Activated naive CD4-positive, alpha-beta T cell treated with anti-CD3 and anti-CD28 coated beads for 36 hours (primary cell): ENCODE results near the gene ZNF740. TPM values are rescaled to one million over a fixed set of nuclear protein-coding genes. Genes with fewer than 3 reads are reported as not detected.

Source experiments
- CTCF ChIA-PET: fragments of 350-600 bp; sonication (Branson Sonifier 250); formaldehyde crosslinking; loops from one replicate; lab custom pipeline; 2021; ENCODE audit warnings: antibody characterized with exemption; lab: Charles Lee
- DNase-seq: peaks from one replicate; pipeline ENCODE4 v3.0.0-alpha.2; 2020
- H3K27ac Mint-ChIP-seq: one replicate; pipeline ENCODE4 v1.8.0; 2021; ENCODE audit warnings: mild to moderate bottlenecking, mixed read lengths
- H3K27me3 Mint-ChIP-seq: one replicate; pipeline ENCODE4 v1.8.0; 2021; ENCODE audit warnings: low read depth, mixed read lengths
- H3K36me3 Mint-ChIP-seq: one replicate; pipeline ENCODE4 v1.8.0; 2021; ENCODE audit warnings: low read depth, mixed read lengths
- H3K4me1 Mint-ChIP-seq: one replicate; pipeline ENCODE4 v1.8.0; 2021; ENCODE audit warnings: low read depth, mixed read lengths
- H3K4me3 Mint-ChIP-seq: one replicate; pipeline ENCODE4 v1.8.0; 2021; ENCODE audit warnings: mild to moderate bottlenecking, moderate library complexity, mixed read lengths
- H3K9me3 Mint-ChIP-seq: one replicate; pipeline ENCODE4 v1.8.0; 2021; ENCODE audit warnings: mixed read lengths
- intact Hi-C: fragments of 100-400 bp; cut with micrococcal nuclease; formaldehyde crosslinking; loops from one replicate; pipeline ENCODE4 v1.15.1; 2023
- total RNA-seq, 2 experiments: library from RNA; stranded (reverse); gene quantifications; one replicate each; pipeline ENCODE4 v1.2.3, GENCODE V29; 2021

ZNF740 gene
- total RNA-seq, 2 experiments from 2014 or later, result 40.4 to 42.0 TPM

- no peak for DNase-seq
- Mint-ChIP-seq H3K27ac (no peak overlapping the region), H3K4me3 (no peak overlapping the region), H3K36me3 (no peaks in the 10 kb centered on the region), H3K27me3 (no peaks in the 10 kb centered on the region), H3K9me3 (no peaks in the 10 kb centered on the region), H3K4me1 (peaks cover 49% of the 10 kb centered on the region)
- intact Hi-C loops, result no loop called here
- CTCF ChIA-PET, result interaction anchor here (0.9 to 2.5 kb wide), 2 partner anchors 20 to 22 kb away, joined by 3 to 12 read pairs; no protein-coding TSS in a partner anchor
Measured at GRCh38 chr12:53233671-53234121, 53.2 kb downstream of the ZNF740 start.

- intact Hi-C loops, result no loop called here
- DNase-seq, result no peak
- no peaks in the 10 kb centered on the region for H3K9me3 Mint-ChIP-seq
- no peak overlapping the region for H3K4me3 Mint-ChIP-seq
- no peaks in the 10 kb centered on the region for H3K27me3 Mint-ChIP-seq
- H3K36me3 Mint-ChIP-seq, result no peaks in the 10 kb centered on the region
- no peak overlapping the region for H3K27ac Mint-ChIP-seq
- H3K4me1 Mint-ChIP-seq, result peaks cover 47% of the 10 kb centered on the region
- CTCF ChIA-PET, result interaction anchor here (2.5 kb wide), 1 partner anchor 20 kb away, joined by 12 read pairs; no protein-coding TSS in a partner anchor
Measured at GRCh38 chr12:53234271-53234914, 53.9 kb downstream of the ZNF740 start.

- Mint-ChIP-seq H3K27ac (no peak overlapping the region), H3K4me1 (peaks cover 43% of the 10 kb centered on the region), H3K4me3 (no peak overlapping the region), H3K36me3 (no peaks in the 10 kb centered on the region), H3K27me3 (no peaks in the 10 kb centered on the region), H3K9me3 (no peaks in the 10 kb centered on the region)
- CTCF ChIA-PET, result interaction anchor here (0.7 to 2.1 kb wide), 4 partner anchors 14 to 33 kb away, joined by 3 to 9 read pairs (median 4); partner anchors contain the start of gene ESPL1
- intact Hi-C loops, result no loop called here
- no peak for DNase-seq
Measured at GRCh38 chr12:53235164-53235563, 54.6 kb downstream of the ZNF740 start.

- Mint-ChIP-seq H3K4me3 (no peak overlapping the region), H3K36me3 (no peaks in the 10 kb centered on the region), H3K9me3 (no peaks in the 10 kb centered on the region), H3K27me3 (no peaks in the 10 kb centered on the region), H3K27ac (peak overlapping the region; percentile 20), H3K4me1 (peaks cover 43% of the 10 kb centered on the region)
- peak; percentile 37 for DNase-seq
- CTCF ChIA-PET, result interaction anchor here (0.9 to 3.4 kb wide), 8 partner anchors 13 to 85 kb away, joined by 3 to 16 read pairs (median 5); partner anchors contain the start of genes AAAS and ESPL1
- intact Hi-C loops, result loop anchor here (2.0 kb wide), 1 partner anchor 15 kb away; no protein-coding TSS in a partner anchor
Measured at GRCh38 chr12:53235742-53236442, 55.4 kb downstream of the ZNF740 start.

GRCh38 chr12:53236443-53237111 lies 56.1 kb downstream of the ZNF740 start:
- H3K4me1 Mint-ChIP-seq, result peaks cover 43% of the 10 kb centered on the region
- H3K27ac Mint-ChIP-seq, result peak overlapping the region; percentile 20
- CTCF ChIA-PET, result interaction anchor here (0.9 to 3.4 kb wide), 9 partner anchors 13 to 84 kb away, joined by 3 to 16 read pairs (median 4); partner anchors contain the start of genes AAAS and ESPL1
- H3K36me3 Mint-ChIP-seq, result no peaks in the 10 kb centered on the region
- no peaks in the 10 kb centered on the region for H3K27me3 Mint-ChIP-seq
- intact Hi-C loops, result loop anchor here (2.0 kb wide), 1 partner anchor 16 kb away; no protein-coding TSS in a partner anchor
- H3K9me3 Mint-ChIP-seq, result no peaks in the 10 kb centered on the region
- peak; percentile 55 for DNase-seq
- no peak overlapping the region for H3K4me3 Mint-ChIP-seq

GRCh38 chr12:53239643-53240258 lies 59.2 kb downstream of the ZNF740 start:
- DNase-seq, result no peak

GRCh38 chr12:53241623-53242412 lies 61.3 kb downstream of the ZNF740 start:
- no peak overlapping the region for H3K27ac Mint-ChIP-seq
- no peak overlapping the region for H3K4me3 Mint-ChIP-seq
- CTCF ChIA-PET, result interaction anchor here (1.0 to 7.5 kb wide), 3 partner anchors 8 to 29 kb away, joined by 3 to 42 read pairs (median 7); a partner anchor contains a TSS
- H3K36me3 Mint-ChIP-seq, result no peaks in the 10 kb centered on the region
- peaks cover 3% of the 10 kb centered on the region for H3K4me1 Mint-ChIP-seq
- DNase-seq, result no peak
- no peaks in the 10 kb centered on the region for H3K27me3 Mint-ChIP-seq
- intact Hi-C loops, result no loop called here
- no peaks in the 10 kb centered on the region for H3K9me3 Mint-ChIP-seq

More at GRCh38 chr12:53239643-53240258, 59.2 kb downstream of the ZNF740 start:
- CTCF ChIA-PET, result interaction anchor here (7.5 kb wide), 1 partner anchor 26 kb away, joined by 42 read pairs; no protein-coding TSS in a partner anchor
- no peak overlapping the region for H3K27ac Mint-ChIP-seq
- intact Hi-C loops, result no loop called here
- no peaks in the 10 kb centered on the region for H3K27me3 Mint-ChIP-seq
- no peaks in the 10 kb centered on the region for H3K36me3 Mint-ChIP-seq
- H3K4me1 Mint-ChIP-seq, result peaks cover 22% of the 10 kb centered on the region
- no peak overlapping the region for H3K4me3 Mint-ChIP-seq
- H3K9me3 Mint-ChIP-seq, result no peaks in the 10 kb centered on the region

GRCh38 chr12:53244337-53244736 lies 63.8 kb downstream of the ZNF740 start:
- Mint-ChIP-seq H3K9me3 (no peaks in the 10 kb centered on the region), H3K4me3 (no peak overlapping the region), H3K36me3 (no peaks in the 10 kb centered on the region), H3K27ac (no peak overlapping the region), H3K27me3 (no peaks in the 10 kb centered on the region), H3K4me1 (no peaks in the 10 kb centered on the region)
- intact Hi-C loops, result no loop called here
- DNase-seq, result no peak
- CTCF ChIA-PET, result interaction anchor here (0.7 to 7.5 kb wide), 3 partner anchors 24 to 101 kb away, joined by 3 to 42 read pairs (median 3); partner anchors contain the start of gene ESPL1

Other genes starting within 250 kb of the ZNF740 start
- gene KRT18, start 231.6 kb upstream of the ZNF740 start, total RNA-seq, result 1 to 10 TPM; 7.5 to 7.9 TPM
- 100 to 1,000 TPM; 813 to 821 TPM for gene EIF4B, start 174.3 kb upstream of the ZNF740 start, total RNA-seq
- under 1 TPM; 0.37 to 0.67 TPM for gene TNS2, start 130.7 kb upstream of the ZNF740 start, total RNA-seq
- 10 to 100 TPM; 20.1 to 20.2 TPM for gene SPRYD3, start 101.3 kb upstream of the ZNF740 start, total RNA-seq
- gene IGFBP6, start 83.1 kb upstream of the ZNF740 start, total RNA-seq, result 1 to 10 TPM; 3.7 to 6.4 TPM
- under 1 TPM; 0.74 to 0.81 TPM for gene SOAT2, start 77.2 kb upstream of the ZNF740 start, total RNA-seq
- 10 to 100 TPM; 31.5 to 32.3 TPM for gene CSAD, start 203 bp downstream of the ZNF740 start, total RNA-seq
- 10 to 100 TPM; 32.3 to 32.5 TPM for gene ITGB7, start 26.5 kb downstream of the ZNF740 start, total RNA-seq
- gene RARG, start 51.5 kb downstream of the ZNF740 start, total RNA-seq, result 1 to 10 TPM; 4.0 to 4.6 TPM
- 10 to 100 TPM; 53.3 to 54.2 TPM for gene ESPL1, start 87.6 kb downstream of the ZNF740 start, total RNA-seq
- gene PFDN5, start 114.8 kb downstream of the ZNF740 start, total RNA-seq, result 100 to 1,000 TPM; 376 to 383 TPM
- gene MYG1, start 119.0 kb downstream of the ZNF740 start, total RNA-seq, result 10 to 100 TPM; 59.6 to 68.4 TPM
- 10 to 100 TPM; 81.0 to 83.4 TPM for gene AAAS, start 140.9 kb downstream of the ZNF740 start, total RNA-seq
- not detected for gene SP7, start 155.6 kb downstream of the ZNF740 start, total RNA-seq
- 10 to 100 TPM; 87.6 to 91.9 TPM for gene SP1, start 199.5 kb downstream of the ZNF740 start, total RNA-seq
- not detected for gene AMHR2, start 243.1 kb downstream of the ZNF740 start, total RNA-seq